Measurements from ENCODE around the gene PPP2R5C. TPM values are rescaled to one million over a fixed set of nuclear protein-coding genes. Genes with fewer than 3 reads are reported as not detected.
"Not testable (repeated sequence)": the region's sequence is repeated elsewhere in the genome, so short reads cannot be mapped to it uniquely, and the experiment has no call there.

Gene PPP2R5C
- polyA plus RNA-seq, 10 donors, result 62.4 to 77.6 (median 72.6) TPM

DNA sequence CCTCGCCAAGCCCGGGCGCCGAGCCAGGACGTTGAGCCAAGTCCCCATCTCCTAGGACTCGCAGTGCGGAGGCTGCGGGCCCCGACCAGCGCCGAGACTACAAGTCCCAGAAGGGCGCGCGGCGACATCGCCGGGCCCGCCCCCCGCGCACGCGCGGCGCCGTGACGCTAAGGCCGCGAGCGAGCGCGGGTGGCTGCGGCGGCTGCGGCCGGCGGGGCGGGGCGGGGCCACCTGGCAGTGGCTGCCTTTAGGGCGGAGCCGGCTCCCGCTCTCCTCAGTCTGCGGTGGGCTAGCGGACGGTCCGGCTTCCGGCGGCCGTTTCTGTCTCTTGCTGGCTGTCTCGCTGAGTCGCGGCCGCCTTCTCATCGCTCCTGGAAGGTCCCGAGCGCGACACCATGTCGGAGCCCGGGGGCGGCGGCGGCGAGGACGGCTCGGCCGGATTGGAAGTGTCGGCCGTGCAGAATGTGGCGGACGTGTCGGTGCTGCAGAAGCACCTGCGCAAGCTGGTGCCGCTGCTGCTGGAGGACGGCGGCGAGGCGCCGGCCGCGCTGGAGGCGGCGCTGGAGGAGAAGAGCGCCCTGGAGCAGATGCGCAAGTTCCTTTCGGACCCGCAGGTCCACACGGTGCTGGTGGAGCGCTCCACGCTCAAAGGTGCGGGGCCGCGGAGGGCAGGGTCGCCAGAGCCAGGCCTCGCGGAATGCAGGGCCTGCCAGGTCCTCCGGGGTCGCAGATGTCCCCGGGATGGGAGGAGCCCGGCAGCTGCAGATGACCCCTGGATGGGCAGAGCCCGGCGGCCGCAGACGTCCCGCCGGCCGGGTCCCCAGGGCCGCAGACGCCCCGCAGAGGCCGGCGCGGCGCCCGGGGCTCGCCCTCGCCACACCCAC, 203.0 kb downstream of the PPP2R5C start, which contains the start of gene DYNC1H1:
Gene DYNC1H1, plus strand, starts transcription at position 277 of the 884 bp plus-strand sequence. Its CDS starts 119 bp downstream, at position 396.
- DNase-seq, result peak; percentile 93 to 98 (median 97)

GRCh38 chr14:101965181-101965544, 203.7 kb downstream of the PPP2R5C start:
- DNase-seq, result peak; percentile 48 to 91 (median 77)

DNA sequence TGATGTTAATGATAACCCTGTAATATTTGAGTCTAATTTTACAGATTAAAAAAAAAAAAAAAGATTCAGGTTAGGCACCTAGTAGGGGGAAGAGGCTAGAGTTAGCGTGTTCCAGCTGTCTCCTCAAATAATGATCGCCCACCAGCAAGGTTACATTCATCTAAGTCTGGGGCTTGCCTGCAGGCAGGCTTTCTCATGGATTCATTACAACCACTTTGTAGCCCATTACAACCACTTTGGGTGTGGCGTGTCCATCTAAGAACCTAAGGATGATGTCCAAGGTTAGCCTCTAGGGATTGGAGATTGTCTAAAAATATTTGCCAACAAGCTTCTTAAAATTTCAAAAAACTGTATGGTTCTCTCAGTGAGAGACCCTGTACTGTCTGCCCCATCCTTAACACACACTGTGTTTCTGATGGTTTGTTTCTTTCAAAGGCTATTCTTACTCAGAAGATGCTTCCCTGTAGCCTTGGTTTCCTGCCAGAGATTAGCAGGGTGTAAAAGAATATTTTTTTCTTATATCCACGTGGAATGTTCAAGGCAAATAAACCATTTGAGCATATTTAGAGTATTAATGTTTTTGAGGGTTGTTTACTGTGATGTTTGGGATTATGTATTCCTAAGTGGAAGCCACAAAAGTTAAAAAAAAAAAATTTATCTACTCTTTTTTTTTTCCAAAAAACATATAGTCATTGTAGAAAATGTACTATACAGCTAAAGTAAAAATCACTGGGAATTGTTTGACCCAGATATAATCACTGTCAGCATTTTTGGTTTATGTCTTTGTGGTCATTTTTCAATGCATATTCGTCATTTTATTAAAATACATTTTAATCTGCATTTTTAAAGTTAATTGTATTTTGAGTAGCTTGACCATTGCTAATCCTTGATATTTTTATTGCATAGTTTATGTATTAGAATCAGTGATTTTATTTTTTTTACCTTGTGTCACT, 204.5 kb downstream of the PPP2R5C start:
- peak in 1 of 3 donors; percentile 53 for DNase-seq

DNA sequence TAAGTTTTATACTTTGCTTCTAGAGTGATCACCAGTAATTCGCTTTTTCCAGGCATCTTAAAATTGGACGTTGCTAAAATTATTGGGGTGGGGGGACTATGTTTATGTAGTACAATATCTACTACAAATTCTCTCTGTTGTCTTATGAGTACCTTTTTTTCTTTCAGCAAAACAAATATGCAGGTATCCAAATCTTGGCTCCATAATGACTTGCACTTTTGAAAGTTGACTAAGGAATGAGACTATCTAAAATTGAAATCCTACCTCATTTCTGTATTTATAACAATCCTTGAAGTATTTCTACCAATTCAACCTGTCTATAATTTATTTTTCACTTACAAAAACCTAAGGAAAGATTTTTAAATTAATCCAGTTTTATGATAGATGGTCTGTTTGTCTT, 205.2 kb downstream of the PPP2R5C start:
- no peak for DNase-seq

DNA sequence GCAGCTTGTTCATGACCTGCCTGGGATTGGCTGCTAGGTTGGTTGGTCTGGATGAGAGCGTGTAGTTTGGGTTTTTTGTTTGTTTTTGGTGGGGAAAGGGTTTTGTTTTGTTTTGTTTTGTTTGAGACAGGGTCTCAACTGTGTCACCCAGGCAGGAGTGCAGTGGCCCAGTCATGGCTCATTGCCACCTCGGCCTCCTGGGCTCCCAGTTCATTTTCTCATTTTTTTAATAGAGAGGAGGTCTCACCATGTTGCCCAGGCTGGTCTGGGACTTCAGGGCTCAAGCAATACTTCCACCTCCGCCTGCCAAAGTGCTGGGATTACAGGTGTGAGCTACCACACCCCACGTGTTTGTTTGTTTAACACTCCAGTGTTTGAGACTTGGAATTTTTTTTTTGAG, 206.7 kb downstream of the PPP2R5C start:
- no peak for DNase-seq

DNA sequence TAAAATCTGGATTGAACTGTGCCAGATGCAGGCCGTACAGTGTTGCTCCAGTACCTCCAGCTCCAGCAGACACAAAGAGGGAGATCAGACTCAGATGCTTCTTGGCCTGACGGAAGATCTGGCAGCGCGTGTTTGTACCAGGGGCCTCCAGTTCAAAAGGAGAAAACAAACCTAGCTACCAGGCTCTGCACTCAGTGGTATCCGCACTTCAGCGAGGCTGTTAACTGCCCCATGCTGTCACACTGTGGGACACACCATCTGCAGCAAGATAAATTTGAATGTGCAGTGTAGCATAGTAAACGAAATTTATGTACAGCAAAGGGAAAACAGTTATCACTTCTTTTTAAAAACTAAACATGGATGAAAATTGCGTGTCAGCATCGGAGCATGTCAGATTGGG, 208.0 kb downstream of the PPP2R5C start:
- DNase-seq, result no peak

- DNase-seq, result no peak
Measured at GRCh38 chr14:101970830-101971400, 209.4 kb downstream of the PPP2R5C start.

DNA sequence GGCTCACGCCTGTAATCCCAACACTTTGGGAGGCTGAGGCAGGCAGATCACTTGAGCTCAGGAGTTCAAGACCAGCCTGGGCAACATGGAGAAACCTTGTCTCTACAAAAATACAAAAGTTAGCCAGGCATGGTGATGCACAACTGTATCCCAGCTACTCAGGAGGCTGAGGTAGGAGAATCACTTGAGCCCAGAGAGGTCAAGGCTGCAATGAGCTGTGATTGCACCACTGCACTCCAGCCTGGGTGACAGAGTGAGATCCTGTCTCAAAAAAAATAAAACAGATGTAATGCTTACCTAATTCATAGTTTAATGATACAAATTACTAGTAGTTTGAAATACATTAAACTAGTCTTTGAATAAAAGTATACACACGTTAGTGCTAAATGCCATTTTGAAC, 209.9 kb downstream of the PPP2R5C start:
- DNase-seq, result not testable (repeated sequence)

DNA sequence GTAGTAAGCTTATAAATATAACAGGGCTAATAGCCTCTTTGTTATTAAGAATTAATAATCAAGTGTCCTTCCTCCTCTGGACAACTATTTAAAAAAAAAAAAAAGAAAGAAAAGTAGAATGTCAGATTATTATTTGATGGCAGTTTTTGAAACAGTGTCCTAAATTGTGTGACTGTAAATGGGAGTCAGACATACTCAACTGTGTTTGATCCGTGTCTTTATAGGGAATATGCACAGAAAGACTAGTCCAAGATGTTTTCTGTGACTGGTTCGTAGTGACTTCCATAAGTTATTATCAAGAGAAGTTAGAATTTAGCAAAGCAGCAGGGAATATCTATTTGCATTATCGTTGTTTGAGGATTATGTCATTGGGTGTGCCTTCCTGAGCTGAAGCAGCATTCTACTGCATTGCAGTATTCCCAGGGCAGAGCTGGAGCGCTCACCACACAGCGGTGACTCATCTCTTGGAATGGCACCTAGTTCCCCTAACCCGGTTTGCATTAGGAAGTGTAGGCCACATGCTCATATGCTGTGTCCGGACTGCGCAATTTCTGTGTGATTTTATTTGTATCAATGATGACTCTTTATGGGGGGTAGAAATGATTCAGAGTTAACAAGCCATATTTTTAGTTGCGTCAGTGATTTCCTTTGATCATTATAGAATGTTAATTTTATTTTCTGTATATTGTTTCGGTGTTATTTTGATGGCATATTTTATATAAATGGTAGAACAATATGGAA, 210.8 kb downstream of the PPP2R5C start:
- DNase-seq, result peak; percentile 88 to 98 (median 94)

DNA sequence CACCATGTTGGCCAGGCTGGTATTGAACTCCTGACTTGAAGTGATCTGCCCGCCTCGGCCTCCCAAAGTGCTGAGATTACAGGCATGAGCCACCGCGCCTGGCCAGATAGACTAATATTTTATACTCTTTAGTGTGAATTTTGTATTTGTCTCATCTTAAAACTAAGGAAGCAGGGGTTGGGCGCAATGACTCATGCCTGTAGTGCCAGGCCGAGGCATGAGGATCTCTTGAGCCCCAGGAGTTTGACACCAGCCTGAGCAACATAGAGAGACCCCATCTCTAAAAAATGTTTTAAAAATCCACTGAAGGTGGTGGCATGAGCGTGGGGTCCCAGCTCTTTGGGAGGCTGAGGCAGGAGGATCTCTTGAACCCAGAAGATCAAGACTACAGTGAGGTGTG, 211.8 kb downstream of the PPP2R5C start:
- no peak for DNase-seq

- DNase-seq, result no peak
Measured at GRCh38 chr14:101975231-101975630, 213.7 kb downstream of the PPP2R5C start.

Other genes starting within 250 kb of the PPP2R5C start
- gene DIO3, start 200.2 kb upstream of the PPP2R5C start, polyA plus RNA-seq (ENCODE audit: insufficient read length in 10 of 10), result 1 to 10 TPM; 1.8 to 6.5 (median 3.4) TPM
- gene DYNC1H1, start 202.9 kb downstream of the PPP2R5C start, polyA plus RNA-seq (ENCODE audit: insufficient read length in 10 of 10), result 100 to 1,000 TPM; 252 to 337 (median 278) TPM